ENCODE results near the gene PROZ.

Gene PROZ

GRCh38 chr13:113209336-113209758 lies 50.9 kb downstream of the PROZ start, which contains the start of gene CUL4A:
Gene CUL4A, plus strand, starts transcription at chr13:113209613. Its CDS starts 15 bp downstream, at chr13:113209628.
- DNase-seq: peak; percentile 90

- peak; percentile 83 for DNase-seq
Measured at GRCh38 chr13:113209759-113210421, 51.4 kb downstream of the PROZ start.

- DNase-seq: peak; percentile 59
Measured at GRCh38 chr13:113210833-113211232, 52.4 kb downstream of the PROZ start.

- peak; percentile 62 for DNase-seq
Measured at GRCh38 chr13:113211774-113212173, 53.3 kb downstream of the PROZ start.

GRCh38 chr13:113216254-113217048 lies 58.0 kb downstream of the PROZ start:
- DNase-seq: no peak

- DNase-seq: no peak
Measured at GRCh38 chr13:113218586-113218985, 60.1 kb downstream of the PROZ start.

GRCh38 chr13:113219256-113219940 lies 61.0 kb downstream of the PROZ start:
- DNase-seq: no peak

- peak; percentile 86 for DNase-seq
Measured at GRCh38 chr13:113220141-113220598, 61.7 kb downstream of the PROZ start.

- no peak for DNase-seq
Measured at GRCh38 chr13:113220877-113221276, 62.4 kb downstream of the PROZ start.
